NK-92 treated with Interleukin-12 subunit alpha and Interleukin-12 subunit beta, amount 100 ng/mL, for 24 hours (cell line): ENCODE results near the gene IFI44.

Experiments used
- DNase-seq: peaks from one replicate; lab custom pipeline; 2025; lab: John Stamatoyannopoulos, UW

The IFI44 gene, protein sequence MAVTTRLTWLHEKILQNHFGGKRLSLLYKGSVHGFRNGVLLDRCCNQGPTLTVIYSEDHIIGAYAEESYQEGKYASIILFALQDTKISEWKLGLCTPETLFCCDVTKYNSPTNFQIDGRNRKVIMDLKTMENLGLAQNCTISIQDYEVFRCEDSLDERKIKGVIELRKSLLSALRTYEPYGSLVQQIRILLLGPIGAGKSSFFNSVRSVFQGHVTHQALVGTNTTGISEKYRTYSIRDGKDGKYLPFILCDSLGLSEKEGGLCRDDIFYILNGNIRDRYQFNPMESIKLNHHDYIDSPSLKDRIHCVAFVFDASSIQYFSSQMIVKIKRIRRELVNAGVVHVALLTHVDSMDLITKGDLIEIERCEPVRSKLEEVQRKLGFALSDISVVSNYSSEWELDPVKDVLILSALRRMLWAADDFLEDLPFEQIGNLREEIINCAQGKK

DNA sequence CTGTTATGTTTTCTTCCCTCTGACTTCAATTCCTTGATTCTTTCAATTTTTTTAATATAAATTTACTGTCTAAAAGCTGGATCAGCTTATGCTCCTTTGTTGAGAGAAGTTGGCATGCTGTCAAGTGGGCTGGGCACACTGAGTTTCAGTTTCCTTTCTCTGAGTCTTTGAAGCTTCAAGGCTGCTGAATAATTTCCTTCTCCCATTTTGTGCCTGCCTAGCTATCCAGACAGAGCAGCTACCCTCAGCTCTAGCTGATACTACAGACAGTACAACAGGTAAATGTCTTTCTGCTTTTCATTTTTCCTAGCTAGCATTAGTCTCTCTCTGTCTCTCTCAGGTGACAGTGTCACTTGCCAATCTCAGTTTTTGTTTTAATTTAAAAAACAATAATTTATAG lies at the start of gene IFI44:
Gene IFI44 (plus strand): TSS at position 204 of the 400 bp plus-strand sequence. CDS start 365 bp downstream, outside the sequence.
- DNase-seq, result no peak

DNA sequence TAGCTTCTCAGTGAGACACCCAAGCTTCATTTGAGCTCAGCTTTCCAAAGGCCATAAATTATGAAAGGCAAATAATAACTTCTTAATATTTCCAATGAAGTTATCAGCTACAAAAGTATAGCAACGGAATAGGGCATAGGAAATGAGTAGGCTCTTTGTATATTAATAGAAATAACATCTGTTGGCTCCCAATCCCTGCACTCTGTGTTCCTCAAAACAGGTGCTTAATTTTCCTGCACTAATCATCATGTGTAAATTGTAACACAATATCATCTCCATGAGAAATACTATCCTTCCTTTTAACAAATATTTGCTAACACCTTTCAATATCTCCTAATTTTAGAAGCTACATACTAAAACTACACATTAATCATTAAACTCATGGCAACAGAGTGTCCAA lies 48.6 kb upstream of the IFI44 start:
- no peak for DNase-seq

DNA sequence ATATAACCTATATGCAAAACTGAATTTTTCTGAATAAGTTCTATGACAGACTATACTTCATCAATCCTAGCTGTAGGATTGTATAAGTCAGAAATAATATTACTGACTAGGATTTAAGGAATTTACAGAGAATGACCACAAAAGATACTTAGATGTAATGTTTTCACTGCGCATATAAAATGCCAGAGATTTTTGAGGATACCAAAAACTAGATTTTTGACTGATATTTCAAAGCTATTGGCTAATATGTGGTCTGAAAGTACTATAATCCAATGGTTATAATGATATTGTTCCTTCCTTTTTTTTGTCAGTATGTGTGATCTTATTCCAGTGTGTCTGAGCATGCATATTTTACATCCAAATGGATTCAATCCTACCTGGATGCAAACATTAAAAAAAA lies 46.4 kb upstream of the IFI44 start:
- DNase-seq, result no peak

DNA sequence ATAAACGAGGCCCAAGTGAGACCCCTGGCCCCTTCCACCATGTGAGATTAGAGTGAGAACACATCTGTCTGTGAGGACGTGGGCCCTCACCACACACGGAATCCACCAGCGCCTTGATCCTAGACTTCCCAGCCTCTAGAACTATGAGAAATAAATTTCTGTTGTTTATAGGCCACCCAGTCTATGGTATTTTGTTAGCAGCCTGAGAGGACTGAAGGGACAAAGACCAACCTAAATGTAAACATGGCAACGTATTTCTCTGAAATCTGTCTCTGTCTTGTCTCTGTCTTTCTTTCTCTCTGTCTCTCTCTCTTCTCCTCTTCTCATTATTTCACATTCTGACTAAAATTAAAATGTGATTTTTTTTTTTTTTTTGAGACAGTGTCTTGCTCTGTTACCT lies 45.0 kb upstream of the IFI44 start:
- DNase-seq, result no peak

DNA sequence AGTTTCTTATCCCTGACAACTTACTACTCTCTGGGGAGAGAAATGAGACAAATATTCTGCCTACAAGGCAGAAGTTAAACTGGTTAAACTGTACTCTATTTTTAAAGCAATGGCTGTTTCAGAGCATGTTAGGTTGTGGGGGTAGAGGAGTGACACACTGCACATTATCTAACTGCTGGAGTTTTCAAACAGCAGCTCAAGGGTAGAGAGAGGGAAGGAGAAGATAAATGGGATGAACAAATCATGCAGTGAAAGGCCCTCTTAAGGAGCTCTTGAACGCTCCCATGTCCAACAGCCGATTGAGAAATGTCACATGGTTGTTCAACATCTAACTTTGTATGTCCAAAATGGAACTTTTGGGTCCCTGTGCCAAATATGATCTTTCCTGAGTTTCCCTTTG lies 43.4 kb upstream of the IFI44 start:
- no peak for DNase-seq

DNA sequence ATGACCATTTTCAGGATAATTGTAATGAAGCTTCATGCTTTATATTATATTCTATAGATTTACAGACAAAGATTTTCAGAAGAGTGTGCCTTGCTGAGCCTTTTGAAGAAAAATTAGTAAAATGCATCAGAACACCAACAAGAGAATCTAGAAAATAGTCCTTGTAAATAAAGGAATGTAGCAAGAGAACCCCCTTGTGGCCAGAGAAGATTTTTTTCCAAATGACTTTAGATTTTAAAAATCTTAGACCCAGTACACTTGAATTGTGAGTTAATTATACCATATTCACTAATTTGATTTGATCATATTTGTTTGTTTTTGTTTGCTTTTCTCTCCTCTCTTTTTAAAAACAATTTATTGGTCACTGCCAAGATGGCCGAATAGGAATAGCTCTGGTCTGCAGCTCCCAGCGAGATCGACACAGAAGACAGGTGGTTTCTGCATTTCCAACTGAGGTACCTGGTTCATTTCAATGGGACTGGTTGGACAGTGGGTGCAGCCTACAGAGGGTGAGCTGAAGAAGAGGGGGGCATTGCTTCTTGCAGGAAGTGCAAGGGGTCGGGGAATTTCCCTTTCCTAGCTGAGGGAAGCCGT lies 42.2 kb upstream of the IFI44 start:
- no peak for DNase-seq

DNA sequence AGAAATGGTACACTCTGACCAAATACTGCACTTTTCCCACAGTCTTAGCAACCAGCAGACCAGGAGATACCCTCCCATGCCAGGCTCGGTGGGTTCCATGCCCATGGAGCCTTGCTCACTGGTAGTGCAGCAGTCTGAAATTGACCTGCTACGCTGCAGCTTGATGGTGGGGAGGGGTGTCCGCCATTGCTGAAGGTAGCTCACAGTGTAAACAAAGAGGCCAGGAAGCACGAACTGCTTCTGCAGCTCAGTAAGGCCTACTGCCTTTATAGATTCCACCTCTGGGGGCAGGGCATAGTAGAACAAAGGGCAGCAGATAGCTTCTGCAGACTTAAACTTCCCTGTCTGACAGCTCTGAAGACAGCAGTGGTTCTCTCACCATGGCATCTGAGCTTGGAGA lies 41.7 kb upstream of the IFI44 start:
- DNase-seq, result no peak

DNA sequence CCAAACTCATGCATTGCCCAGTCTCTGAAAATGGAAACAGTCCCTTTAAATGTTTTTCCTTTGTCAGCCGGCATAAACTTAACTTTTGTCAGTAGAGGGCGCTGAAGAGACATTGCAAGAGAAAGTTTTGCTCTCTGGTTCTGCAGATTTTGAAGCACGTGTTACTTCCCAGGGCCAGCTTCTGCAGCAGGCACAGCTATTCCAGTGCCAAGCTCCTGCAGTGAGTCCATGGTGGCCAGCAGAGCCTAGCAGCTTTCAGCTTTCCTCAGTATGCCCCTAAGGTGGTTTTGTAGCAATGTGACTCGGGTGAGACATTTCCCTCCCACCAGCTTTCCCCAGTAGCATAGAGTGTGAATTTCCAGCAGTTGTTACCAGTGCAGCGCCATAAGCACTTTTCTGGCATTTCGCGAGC lies 32.0 kb upstream of the IFI44 start:
- DNase-seq, result no peak

DNA sequence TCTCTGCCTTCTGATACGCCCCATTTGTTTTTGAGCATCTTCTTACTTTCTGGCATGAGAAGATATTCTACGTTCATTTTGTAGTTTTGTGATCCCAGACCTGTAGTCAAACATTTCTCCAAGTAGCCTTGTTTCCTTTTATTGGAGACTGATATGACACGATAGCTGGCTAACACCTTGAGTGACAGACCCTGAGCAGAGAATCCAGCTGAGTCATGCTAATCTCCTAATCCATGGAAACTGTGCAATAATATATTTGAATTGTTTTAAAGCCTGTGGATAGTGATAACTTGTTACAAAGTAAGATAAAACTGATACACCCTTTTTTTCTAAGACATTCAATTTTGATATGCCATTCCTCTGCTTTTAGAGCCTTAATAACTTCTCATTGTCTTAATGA lies 30.6 kb upstream of the IFI44 start:
- no peak for DNase-seq

DNA sequence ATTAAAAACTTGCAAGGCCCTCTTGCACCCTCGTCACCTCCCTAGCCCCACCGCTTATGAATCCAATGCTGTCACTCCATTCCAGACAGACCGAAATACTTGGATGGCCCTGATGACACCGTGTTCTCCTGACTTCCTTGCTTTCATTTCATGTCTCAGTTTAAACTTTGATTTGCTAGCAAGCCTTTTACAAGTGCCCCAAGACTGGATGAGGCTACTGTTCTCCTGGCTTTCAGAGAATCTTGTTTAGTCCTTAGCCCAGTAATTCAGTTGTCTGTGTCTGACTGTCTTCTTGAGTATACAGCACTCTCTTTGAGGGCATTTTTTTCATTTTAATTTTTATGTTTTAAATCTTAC lies 30.2 kb upstream of the IFI44 start:
- DNase-seq, result no peak

DNA sequence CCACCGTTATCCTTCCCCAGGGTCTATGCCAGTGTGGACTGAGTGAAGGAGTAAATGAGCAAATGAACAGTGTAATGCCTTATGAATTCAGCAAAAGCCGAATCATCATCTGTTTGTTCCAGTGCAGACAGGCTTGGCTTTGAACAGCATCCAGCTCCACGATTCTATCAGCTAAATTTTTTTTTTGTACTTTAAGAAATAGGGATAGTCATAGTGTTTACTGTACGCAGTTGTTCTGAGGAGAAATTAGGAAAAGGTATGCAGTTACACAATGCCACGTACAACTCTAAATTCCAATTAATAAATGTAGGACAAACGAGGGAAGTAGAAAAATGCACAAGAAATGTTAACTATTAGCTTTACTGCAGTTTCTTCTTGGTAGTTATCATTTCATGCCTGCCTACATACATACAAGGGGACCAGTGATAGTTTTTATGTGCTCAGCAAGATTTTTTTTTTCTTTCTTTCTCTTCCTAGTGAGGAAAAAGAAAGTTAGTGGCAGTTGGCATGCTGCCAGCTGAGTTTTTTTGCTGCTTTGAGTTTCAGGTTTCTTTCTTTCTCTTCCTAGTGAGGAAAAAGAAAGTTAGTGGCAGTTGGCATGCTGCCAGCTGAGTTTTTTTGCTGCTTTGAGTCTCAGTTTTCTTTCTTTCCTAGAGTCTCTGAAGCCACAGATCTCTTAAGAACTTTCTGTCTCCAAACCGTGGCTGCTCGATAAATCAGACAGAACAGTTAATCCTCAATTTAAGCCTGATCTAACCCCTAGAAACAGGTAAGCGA lies 29.6 kb upstream of the IFI44 start, which contains the start of gene IFI44L:
Gene IFI44L (plus strand): TSS at position 646 of the 777 bp plus-strand sequence. CDS start 7,468 bp downstream, outside the sequence.
- no peak for DNase-seq

DNA sequence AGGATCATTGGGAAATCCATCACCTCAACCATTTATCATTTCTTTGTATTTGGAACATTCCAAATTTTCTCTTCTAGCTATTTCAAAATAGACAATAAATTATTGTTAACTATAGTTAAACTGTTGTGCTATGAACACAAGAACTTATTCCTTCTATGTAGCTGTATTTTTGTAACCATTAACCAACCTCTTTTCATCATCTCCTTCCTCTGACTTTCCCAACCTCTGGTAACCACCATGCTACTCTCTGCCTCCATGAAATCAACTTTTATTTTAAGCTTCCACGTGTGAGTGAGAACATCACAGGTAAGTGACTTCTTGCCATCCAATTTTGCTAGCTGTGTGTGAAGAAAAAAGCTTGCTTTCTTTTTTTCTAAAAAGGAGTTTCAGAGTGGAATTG lies 29.0 kb upstream of the IFI44 start:
- no peak for DNase-seq

DNA sequence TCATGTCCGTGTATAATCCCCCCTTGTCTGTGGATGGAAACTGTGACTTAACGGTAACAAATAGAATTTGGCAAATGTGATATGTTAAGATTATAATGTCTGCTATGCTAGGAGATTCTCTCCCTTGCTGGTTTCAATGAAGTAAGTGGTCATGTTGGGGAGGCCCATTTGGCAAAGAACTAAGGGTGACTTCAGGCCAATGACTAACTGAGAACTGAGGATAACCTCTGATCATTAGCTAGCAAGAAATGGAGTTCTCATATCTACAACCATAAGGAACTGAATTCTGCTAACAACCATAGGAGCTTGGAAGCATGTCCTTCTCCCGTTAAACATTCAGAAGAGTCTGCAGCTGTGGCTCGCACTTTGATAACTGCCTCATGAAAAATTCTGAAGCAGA lies 27.1 kb upstream of the IFI44 start:
- no peak for DNase-seq

DNA sequence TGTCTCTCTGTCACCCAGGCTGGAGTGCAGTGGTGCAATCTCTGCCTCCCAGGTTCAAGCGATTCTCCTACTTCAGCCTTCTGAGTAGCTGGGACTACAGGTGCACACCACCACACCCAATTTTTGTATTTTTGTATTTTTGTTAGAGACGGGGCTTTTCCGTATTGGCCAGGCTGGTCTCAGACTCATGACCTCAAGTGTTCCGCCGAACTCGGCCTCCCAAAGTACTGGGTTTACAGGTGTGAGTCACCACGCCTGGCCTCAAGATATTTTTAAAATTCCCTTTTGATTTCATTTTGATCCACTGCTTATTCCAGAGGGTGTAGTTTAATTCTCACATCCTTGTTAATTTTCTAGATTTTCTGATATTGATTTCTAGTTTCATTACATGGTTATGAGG lies 25.6 kb upstream of the IFI44 start:
- DNase-seq, result no peak

DNA sequence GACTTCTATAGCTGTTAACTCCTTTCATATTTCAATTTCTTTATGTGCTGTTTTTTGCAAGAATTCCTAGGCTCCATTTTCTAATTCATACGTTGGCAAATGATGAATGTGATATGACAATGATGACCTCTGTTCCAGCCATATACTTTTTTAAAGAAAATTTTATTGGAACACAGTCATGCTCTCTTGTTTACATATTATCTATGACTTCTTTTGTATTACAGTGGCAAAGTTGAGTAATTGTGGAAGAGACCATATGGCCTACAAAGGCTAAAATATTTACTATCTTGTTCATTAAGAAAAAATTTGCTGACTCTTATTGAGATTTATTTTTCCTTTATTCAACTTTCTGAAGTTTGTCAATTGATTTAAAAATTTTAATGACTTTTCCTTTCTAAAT lies 22.3 kb upstream of the IFI44 start:
- no peak for DNase-seq

DNA sequence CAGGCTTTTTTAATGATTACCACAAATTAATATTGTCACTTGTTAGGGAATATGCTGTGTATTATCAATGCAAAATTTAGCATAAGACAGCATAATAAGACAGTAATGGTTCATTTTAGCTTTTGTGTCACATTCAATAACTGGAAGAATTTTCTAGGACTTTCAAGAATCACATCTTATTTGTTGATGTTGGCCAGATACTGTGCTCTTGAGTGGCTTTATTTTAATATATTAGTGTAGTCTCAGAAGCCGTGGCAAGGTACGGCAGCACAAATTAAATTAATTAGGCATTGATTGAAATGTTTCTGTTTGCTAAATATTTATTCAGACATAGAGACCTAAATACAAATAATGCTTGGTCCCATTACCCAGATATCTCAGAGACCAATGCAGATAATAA lies 19.0 kb upstream of the IFI44 start:
- no peak for DNase-seq

DNA sequence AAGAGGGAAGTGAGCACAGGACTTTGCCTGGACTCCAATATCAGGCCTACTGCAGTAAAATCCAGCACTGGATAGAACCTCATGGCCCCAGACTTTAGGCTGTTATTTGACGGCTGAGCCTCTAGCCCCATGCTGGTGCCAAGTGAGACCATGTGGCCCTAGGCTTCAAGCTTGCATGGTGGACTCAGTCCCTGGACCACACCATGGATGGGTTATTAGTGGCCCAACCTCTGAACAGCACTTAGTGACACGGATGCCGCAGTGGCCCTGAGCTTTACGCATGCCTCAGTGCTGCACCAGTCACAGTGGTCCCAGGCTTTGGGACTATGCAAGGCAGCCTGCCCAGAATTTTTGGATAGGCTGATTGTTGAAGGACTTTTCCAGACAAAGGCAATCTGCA lies 16.4 kb upstream of the IFI44 start:
- DNase-seq, result no peak

DNA sequence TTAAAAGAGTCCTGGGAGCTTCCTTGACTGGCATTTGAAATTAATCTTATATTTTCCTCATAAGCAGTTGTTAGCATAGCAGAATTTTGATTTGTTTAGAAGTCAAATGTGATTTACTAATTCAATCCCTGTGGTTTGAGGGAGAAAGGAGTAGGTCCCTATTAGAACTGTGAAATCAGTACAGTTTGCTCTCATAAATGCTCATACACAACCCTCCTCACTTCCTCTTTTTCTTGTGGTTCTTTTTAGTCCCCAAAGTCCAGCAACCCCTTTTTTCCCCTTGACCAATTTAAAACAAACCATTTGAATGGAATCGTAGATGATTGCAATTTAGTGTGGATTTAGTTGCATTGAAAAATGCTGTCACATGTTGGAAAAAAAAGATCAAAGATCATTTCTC lies 9.2 kb upstream of the IFI44 start:
- DNase-seq, result no peak

DNA sequence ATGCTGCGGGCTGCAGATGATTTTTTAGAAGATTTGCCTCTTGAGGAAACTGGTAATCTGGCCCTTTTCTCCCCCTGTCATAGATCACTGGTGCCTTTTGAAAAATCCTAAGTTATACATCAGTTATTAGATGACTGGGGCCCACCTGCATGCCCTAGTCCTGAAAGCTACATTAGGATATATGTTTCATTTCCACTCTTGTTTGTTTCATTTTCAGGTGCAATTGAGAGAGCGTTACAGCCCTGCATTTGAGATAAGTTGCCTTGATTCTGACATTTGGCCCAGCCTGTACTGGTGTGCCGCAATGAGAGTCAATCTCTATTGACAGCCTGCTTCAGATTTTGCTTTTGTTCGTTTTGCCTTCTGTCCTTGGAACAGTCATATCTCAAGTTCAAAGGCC lies 8.1 kb upstream of the IFI44 start:
- no peak for DNase-seq

DNA sequence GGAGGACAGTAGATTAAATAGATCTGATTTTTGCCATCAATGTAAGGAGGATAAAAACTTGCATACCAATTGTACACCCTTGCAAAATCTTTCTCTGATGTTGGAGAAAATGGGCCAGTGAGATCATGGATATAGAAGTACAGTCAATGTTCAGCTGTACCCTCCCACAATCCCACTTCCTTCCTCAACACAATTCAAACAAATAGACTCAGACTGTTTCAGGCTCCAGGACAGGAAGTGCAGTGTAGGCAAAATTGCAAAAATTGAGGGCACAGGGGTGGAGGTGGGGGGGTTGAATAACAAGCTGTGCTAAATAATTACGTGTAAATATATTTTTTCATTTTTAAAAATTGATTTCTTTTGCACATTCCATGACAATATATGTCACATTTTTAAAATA lies 3.9 kb upstream of the IFI44 start:
- no peak for DNase-seq

DNA sequence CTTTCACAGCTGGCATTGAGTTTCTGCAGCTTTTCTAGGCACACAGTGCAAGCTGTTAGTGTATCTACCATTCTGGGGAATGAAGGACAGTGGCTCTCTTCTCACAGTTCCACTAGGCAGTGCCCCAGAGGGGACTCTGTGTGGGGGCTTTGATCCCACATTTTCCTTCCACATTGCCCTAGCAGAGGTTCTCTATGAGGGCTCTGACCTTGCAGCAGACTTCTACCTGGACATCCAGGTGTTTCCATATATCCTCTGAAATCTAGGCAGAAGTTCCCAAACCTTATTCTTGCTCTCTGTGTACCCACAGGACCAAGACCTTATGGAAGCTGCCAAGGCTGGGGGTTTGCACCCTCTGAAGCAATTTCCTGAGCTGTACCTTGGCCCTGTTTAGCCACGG lies 2.4 kb upstream of the IFI44 start:
- no peak for DNase-seq

DNA sequence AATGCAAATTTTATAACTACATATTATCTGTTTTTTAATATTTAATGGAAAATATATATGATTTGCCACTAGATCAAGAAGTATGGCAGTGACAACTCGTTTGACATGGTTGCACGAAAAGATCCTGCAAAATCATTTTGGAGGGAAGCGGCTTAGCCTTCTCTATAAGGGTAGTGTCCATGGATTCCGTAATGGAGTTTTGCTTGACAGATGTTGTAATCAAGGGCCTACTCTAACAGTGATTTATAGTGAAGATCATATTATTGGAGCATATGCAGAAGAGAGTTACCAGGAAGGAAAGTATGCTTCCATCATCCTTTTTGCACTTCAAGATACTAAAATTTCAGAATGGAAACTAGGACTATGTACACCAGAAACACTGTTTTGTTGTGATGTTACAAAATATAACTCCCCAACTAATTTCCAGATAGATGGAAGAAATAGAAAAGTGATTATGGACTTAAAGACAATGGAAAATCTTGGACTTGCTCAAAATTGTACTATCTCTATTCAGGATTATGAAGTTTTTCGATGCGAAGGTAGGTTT lies 556 bp downstream of the IFI44 start:
- no peak for DNase-seq

DNA sequence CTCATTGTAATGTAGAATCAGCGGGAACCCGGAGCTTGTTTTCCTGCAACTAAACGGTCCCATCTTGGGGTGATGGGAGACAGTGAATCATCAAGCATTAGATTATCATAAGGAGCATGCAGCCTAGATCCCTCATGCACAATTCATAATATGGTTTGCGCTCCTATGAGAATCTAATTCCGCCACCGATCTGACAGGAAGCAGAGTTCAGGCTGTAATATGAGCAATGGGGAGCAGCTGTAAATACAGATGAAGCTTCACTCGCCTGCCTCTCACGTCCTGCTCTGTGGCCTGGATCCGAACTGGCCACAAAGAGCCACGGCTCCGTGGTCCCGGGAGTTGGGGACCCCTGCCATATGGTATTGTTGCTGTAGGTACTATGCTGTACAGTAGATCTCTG lies 1.6 kb downstream of the IFI44 start:
- no peak for DNase-seq
